Effector memory CD4-positive, alpha-beta T cell (primary cell): ENCODE data around the gene RNU6-9.
A peak's percentile ranks its signal among the peaks of the same experiment; 100 is the strongest.
"Not testable (repeated sequence)": the region's sequence is repeated elsewhere in the genome, so short reads cannot be mapped to it uniquely, and the experiment has no call there.

ENCODE experiments used
- DNase-seq, 3 donors: peaks; one replicate each; pipeline ENCODE4 v3.0.0-alpha.2; 2020
- H3K27ac ChIP-seq: 2 replicates; pipeline ENCODE4 v1.7.0; 2013; ENCODE audit warnings: mild to moderate bottlenecking, low read length, moderate library complexity; ENCODE audit not compliant: insufficient read depth, poor library complexity, severe bottlenecking
- H3K27me3 ChIP-seq: replicated peaks from 2 replicates; pipeline ENCODE4 v1.7.0; 2013; ENCODE audit warnings: mild to moderate bottlenecking, low read length; ENCODE audit not compliant: insufficient read depth, control insufficient read depth, poor library complexity, severe bottlenecking
- H3K36me3 ChIP-seq: 2 replicates; pipeline ENCODE4 v1.7.0; 2013; ENCODE audit warnings: mild to moderate bottlenecking, low read length, moderate library complexity; ENCODE audit not compliant: control insufficient read depth, insufficient read depth
- H3K4me1 ChIP-seq: 2 replicates; pipeline ENCODE4 v1.7.0; 2013; ENCODE audit warnings: low read length, mild to moderate bottlenecking; ENCODE audit not compliant: control insufficient read depth, insufficient read depth, poor library complexity, severe bottlenecking
- H3K4me3 ChIP-seq: 2 replicates; pipeline ENCODE4 v1.7.0; 2013; ENCODE audit warnings: low read length, low read depth, mild to moderate bottlenecking; ENCODE audit not compliant: insufficient read depth, poor library complexity, severe bottlenecking
- H3K9me3 ChIP-seq: 2 replicates; pipeline ENCODE4 v1.7.0; 2013; ENCODE audit warnings: mild to moderate bottlenecking, low read length, moderate library complexity; ENCODE audit not compliant: control insufficient read depth

The RNU6-9 gene

DNA sequence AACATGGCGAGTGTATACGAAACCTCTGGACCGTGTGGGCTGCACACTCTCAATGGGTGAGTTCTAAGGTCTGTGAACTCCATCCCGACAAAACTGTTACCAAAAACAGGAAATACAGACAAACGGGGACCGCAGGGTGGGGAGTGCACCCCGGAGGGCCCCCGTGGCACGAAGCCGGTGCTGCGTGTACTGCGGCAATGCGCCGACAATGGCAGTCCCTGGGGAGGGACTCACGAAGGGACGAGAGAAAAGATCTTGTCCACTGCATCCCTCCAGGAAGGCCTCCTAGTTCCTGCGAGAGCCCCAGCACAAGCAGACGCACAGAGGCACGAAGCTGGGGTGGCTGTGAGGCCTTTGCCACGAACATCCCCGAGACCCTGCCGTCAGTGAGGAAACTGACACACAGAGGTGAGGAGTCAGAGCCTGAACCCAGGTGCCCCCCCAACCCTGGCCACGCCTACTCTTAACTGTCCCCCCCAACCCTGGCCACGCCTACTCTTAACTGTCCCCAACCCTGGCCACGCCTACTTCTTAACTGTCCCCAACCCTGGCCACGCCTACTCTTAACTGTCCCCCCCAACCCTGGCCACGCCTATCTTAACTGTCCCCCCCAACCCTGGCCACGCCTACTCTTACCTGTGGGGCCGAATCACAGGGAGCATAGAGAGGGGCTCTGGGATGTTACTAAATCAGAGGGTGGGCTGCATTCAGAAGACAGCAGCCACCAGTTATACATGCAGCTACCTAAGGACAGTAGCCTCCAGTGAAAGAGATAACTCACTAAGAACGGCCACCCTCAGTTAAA is 4.5 kb upstream of the RNU6-9 start:
- Histone ChIP-seq H3K36me3 (peaks cover 49% of the 10 kb centered on the region), H3K4me1 (peaks cover 17% of the 10 kb centered on the region), H3K27ac (peak overlapping the region; percentile 28), H3K27me3 (no peaks in the 10 kb centered on the region), H3K9me3 (no peaks in the 10 kb centered on the region), H3K4me3 (no peak overlapping the region)
- DNase-seq, result peak in 1 of 3 donors; percentile 59

- Histone ChIP-seq H3K27me3 (no peaks in the 10 kb centered on the region), H3K4me1 (peaks cover 18% of the 10 kb centered on the region), H3K9me3 (no peaks in the 10 kb centered on the region), H3K27ac (no peak overlapping the region), H3K36me3 (peaks cover 41% of the 10 kb centered on the region), H3K4me3 (no peak overlapping the region)
- DNase-seq, result no peak
These were observed 3.5 kb upstream of the RNU6-9 start for GRCh38 chr19:889662-890295.

DNA sequence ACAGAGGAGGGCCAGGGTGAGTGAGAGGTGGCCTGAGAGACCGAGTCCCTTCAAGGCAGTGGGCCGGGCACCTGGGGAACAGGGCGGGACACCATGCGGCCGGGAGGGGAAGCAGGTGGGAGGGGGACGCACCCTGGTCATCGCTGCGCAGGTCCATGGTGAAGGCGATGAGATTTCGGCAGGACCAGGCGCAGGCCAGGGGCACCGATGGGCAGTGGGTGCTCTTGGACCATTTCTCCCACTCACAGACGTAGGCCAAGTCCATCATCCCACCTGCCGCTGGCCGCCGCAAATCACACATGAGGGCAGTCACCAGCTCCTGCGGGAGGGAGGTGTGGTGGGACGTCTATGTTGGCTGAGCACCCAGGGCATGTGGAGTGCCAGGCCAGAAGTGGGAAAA is 2.5 kb upstream of the RNU6-9 start:
- no peaks in the 10 kb centered on the region for H3K27me3 ChIP-seq
- no peak for DNase-seq
- H3K36me3 ChIP-seq, result peaks cover 32% of the 10 kb centered on the region
- H3K4me3 ChIP-seq, result no peak overlapping the region
- no peaks in the 10 kb centered on the region for H3K9me3 ChIP-seq
- H3K27ac ChIP-seq, result no peak overlapping the region
- peaks cover 18% of the 10 kb centered on the region for H3K4me1 ChIP-seq

- H3K4me1 ChIP-seq, result peaks cover 18% of the 10 kb centered on the region
- not testable (repeated sequence) for H3K9me3 ChIP-seq, H3K27me3 ChIP-seq, DNase-seq
- H3K27ac ChIP-seq, result peak overlapping the region; percentile 87
- H3K4me3 ChIP-seq, result peak overlapping the region; percentile 91
- H3K36me3 ChIP-seq, result peaks cover 26% of the 10 kb centered on the region
These were observed 1.7 kb upstream of the RNU6-9 start for GRCh38 chr19:891421-892200.

DNA sequence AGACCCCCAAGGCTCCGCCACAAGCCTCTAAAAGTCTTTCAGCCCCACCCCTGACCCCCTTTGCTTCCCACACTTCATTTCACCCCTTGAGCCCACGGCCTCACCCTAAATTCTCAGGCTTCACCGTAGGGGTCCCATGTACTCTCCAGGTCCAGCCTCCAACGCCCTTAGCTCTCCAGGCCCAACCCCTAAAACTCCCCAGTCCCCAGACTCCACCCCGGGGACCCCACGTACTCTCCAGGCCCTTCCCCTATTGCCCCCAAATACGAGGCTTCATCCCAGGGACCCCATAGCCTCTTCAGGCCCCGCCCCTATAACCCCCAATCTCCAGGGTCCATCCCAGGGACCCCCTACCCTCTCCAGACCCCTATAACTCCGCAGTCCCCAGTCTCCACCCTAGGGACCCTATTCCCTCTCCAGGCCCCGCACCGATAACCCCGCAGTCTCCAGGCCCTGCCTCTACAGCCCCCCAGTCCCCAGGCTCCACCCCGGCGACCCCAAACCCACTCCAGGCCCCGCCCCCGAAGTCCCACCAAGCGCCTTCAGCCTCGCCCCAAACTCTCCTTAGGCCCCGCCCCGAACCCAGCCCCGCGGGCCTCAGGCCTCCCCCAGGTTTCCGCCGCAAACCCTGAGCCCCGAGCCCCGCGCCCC is 916 bp upstream of the RNU6-9 start:
- H3K4me1 ChIP-seq, result peaks cover 18% of the 10 kb centered on the region
- H3K9me3 ChIP-seq, result no peaks in the 10 kb centered on the region
- DNase-seq, result no peak
- no peaks in the 10 kb centered on the region for H3K27me3 ChIP-seq
- H3K4me3 ChIP-seq, result peak overlapping the region; percentile 91
- peak overlapping the region; percentile 87 for H3K27ac ChIP-seq
- peaks cover 29% of the 10 kb centered on the region for H3K36me3 ChIP-seq

GRCh38 chr19:896434-896833 is 3.1 kb downstream of the RNU6-9 start:
- peaks cover 15% of the 10 kb centered on the region for H3K4me1 ChIP-seq
- peaks cover 37% of the 10 kb centered on the region for H3K36me3 ChIP-seq
- no peaks in the 10 kb centered on the region for H3K9me3 ChIP-seq
- no peak overlapping the region for H3K27ac ChIP-seq
- no peak for DNase-seq
- H3K4me3 ChIP-seq, result no peak overlapping the region
- no peaks in the 10 kb centered on the region for H3K27me3 ChIP-seq

DNA sequence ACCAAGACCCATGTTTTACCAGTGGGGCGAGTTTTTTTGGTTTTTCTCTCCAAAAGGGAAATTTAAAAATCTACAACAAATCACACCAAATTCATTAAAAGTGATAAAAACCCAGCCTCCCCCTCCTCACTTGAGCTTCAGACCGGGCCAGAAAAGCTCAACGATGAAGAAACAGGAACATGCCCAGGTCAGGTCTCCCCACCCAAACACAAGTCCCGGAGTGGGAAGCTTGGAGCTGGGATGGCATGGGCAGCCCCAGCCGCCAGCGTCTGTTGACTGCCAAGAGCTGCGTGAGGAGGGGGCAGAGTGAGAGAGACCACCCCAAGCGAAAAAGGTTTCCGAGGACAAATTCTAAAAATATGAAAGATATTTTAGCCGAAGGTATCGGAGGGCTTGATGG is 3.7 kb downstream of the RNU6-9 start:
- peaks cover 43% of the 10 kb centered on the region for H3K36me3 ChIP-seq
- no peak overlapping the region for H3K27ac ChIP-seq
- H3K27me3 ChIP-seq, result no peaks in the 10 kb centered on the region
- peaks cover 12% of the 10 kb centered on the region for H3K4me1 ChIP-seq
- H3K9me3 ChIP-seq, result no peaks in the 10 kb centered on the region
- H3K4me3 ChIP-seq, result no peak overlapping the region
- no peak for DNase-seq

GRCh38 chr19:897442-898039 is 4.3 kb downstream of the RNU6-9 start:
- H3K9me3 ChIP-seq, result no peaks in the 10 kb centered on the region
- no peak overlapping the region for H3K27ac ChIP-seq
- peaks cover 7% of the 10 kb centered on the region for H3K4me1 ChIP-seq
- H3K36me3 ChIP-seq, result peaks cover 48% of the 10 kb centered on the region
- no peak for DNase-seq
- H3K4me3 ChIP-seq, result no peak overlapping the region
- no peaks in the 10 kb centered on the region for H3K27me3 ChIP-seq

GRCh38 chr19:898663-899062 is 5.4 kb downstream of the RNU6-9 start:
- Histone ChIP-seq H3K36me3 (peaks cover 48% of the 10 kb centered on the region), H3K27ac (no peak overlapping the region), H3K9me3 (no peaks in the 10 kb centered on the region), H3K4me3 (no peak overlapping the region), H3K4me1 (peaks cover 2% of the 10 kb centered on the region), H3K27me3 (no peaks in the 10 kb centered on the region)
- DNase-seq, result no peak
